T-helper 1 cell treated with Interleukin-12 subunit alpha and Interleukin-12 subunit beta and Interleukin-4 antibody, amounts not matched to agents 30 μg/mL and 1 μg/mL, for 36 hours (primary cell): ENCODE measurements around the gene MTHFD1L.
"Not testable (repeated sequence)": the region's sequence is repeated elsewhere in the genome, so short reads cannot be mapped to it uniquely, and the experiment has no call there.

Experiments
- H3K27ac Mint-ChIP-seq: one replicate; pipeline ENCODE4 v1.8.0; 2021; ENCODE audit warnings: mild to moderate bottlenecking, mixed read lengths
- H3K27me3 Mint-ChIP-seq: one replicate; pipeline ENCODE4 v1.8.0; 2021; ENCODE audit warnings: low read depth, mixed read lengths
- H3K36me3 Mint-ChIP-seq: one replicate; pipeline ENCODE4 v1.8.0; 2021; ENCODE audit warnings: low read depth, mixed read lengths
- H3K4me1 Mint-ChIP-seq: one replicate; pipeline ENCODE4 v1.8.0; 2021; ENCODE audit warnings: low read depth, mixed read lengths
- H3K4me3 Mint-ChIP-seq: one replicate; pipeline ENCODE4 v1.8.0; 2021; ENCODE audit warnings: mild to moderate bottlenecking, moderate library complexity, mixed read lengths
- H3K9me3 Mint-ChIP-seq: one replicate; pipeline ENCODE4 v1.8.0; 2021; ENCODE audit warnings: mixed read lengths

Gene MTHFD1L

GRCh38 chr6:151026041-151026663 is 160.7 kb downstream of the MTHFD1L start:
- Mint-ChIP-seq H3K9me3 (no peaks in the 10 kb centered on the region), H3K4me3 (no peak overlapping the region), H3K27ac (no peak overlapping the region), H3K27me3 (no peaks in the 10 kb centered on the region), H3K36me3 (peaks cover 20% of the 10 kb centered on the region), H3K4me1 (peaks cover 3% of the 10 kb centered on the region)

GRCh38 chr6:151027295-151027747 is 161.8 kb downstream of the MTHFD1L start:
- no peak overlapping the region for H3K4me3 Mint-ChIP-seq
- peaks cover 26% of the 10 kb centered on the region for H3K36me3 Mint-ChIP-seq
- H3K4me1 Mint-ChIP-seq, result peaks cover 3% of the 10 kb centered on the region
- no peak overlapping the region for H3K27ac Mint-ChIP-seq
- no peaks in the 10 kb centered on the region for H3K27me3 Mint-ChIP-seq
- no peaks in the 10 kb centered on the region for H3K9me3 Mint-ChIP-seq

- Mint-ChIP-seq H3K9me3 (no peaks in the 10 kb centered on the region), H3K4me3 (no peak overlapping the region), H3K27ac (no peak overlapping the region), H3K27me3 (no peaks in the 10 kb centered on the region), H3K36me3 (peaks cover 28% of the 10 kb centered on the region), H3K4me1 (peaks cover 3% of the 10 kb centered on the region)
Observed at GRCh38 chr6:151027936-151028838, 162.7 kb downstream of the MTHFD1L start.

- H3K9me3 Mint-ChIP-seq, result no peaks in the 10 kb centered on the region
- H3K4me1 Mint-ChIP-seq, result peaks cover 3% of the 10 kb centered on the region
- no peak overlapping the region for H3K27ac Mint-ChIP-seq
- H3K27me3 Mint-ChIP-seq, result no peaks in the 10 kb centered on the region
- no peak overlapping the region for H3K4me3 Mint-ChIP-seq
- peaks cover 32% of the 10 kb centered on the region for H3K36me3 Mint-ChIP-seq
Observed at GRCh38 chr6:151029970-151030369, 164.5 kb downstream of the MTHFD1L start.

GRCh38 chr6:151032034-151032433 is 166.5 kb downstream of the MTHFD1L start:
- H3K4me3 Mint-ChIP-seq, result no peak overlapping the region

GRCh38 chr6:151034825-151035781 is 169.6 kb downstream of the MTHFD1L start:
- H3K27me3 Mint-ChIP-seq, result no peaks in the 10 kb centered on the region
- H3K27ac Mint-ChIP-seq, result no peak overlapping the region
- no peak overlapping the region for H3K4me3 Mint-ChIP-seq
- peaks cover 9% of the 10 kb centered on the region for H3K4me1 Mint-ChIP-seq
- H3K36me3 Mint-ChIP-seq, result peaks cover 40% of the 10 kb centered on the region
- H3K9me3 Mint-ChIP-seq, result no peaks in the 10 kb centered on the region

More at GRCh38 chr6:151032034-151032433, 166.5 kb downstream of the MTHFD1L start:
- no peak overlapping the region for H3K27ac Mint-ChIP-seq
- no peaks in the 10 kb centered on the region for H3K9me3 Mint-ChIP-seq
- H3K4me1 Mint-ChIP-seq, result peaks cover 7% of the 10 kb centered on the region
- H3K36me3 Mint-ChIP-seq, result peaks cover 37% of the 10 kb centered on the region
- no peaks in the 10 kb centered on the region for H3K27me3 Mint-ChIP-seq

DNA sequence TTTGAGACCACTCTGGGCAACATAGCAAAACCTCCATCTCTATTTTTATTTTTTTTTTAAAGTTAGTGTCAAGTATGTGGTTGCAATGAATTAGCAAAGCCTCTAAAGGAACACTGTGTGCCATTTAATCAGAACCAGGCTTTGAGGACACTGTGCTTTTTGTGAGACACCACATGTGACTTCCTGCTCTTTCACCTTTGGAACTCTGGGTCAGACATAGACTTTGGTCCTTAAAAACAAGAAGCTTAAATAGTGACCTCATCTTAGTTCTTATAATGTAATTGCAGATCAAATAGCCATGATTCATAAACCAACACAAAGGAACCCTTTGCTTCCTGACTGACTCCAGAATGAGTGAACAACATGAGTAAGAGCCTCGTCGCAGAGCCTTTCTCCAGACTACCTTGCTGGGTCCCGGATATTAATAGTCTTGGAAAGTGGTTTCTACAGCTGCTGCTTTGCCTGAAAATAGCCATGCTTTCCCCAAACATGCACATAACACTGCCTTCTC is 170.8 kb downstream of the MTHFD1L start:
- not testable (repeated sequence) for H3K27ac Mint-ChIP-seq, H3K4me3 Mint-ChIP-seq, H3K27me3 Mint-ChIP-seq, H3K4me1 Mint-ChIP-seq, H3K9me3 Mint-ChIP-seq
- peaks cover 40% of the 10 kb centered on the region for H3K36me3 Mint-ChIP-seq

- Mint-ChIP-seq H3K27me3 (no peaks in the 10 kb centered on the region), H3K9me3 (no peaks in the 10 kb centered on the region), H3K4me3 (no peak overlapping the region), H3K27ac (no peak overlapping the region), H3K36me3 (peaks cover 36% of the 10 kb centered on the region), H3K4me1 (peaks cover 9% of the 10 kb centered on the region)
Observed at GRCh38 chr6:151036869-151037680, 171.6 kb downstream of the MTHFD1L start.

DNA sequence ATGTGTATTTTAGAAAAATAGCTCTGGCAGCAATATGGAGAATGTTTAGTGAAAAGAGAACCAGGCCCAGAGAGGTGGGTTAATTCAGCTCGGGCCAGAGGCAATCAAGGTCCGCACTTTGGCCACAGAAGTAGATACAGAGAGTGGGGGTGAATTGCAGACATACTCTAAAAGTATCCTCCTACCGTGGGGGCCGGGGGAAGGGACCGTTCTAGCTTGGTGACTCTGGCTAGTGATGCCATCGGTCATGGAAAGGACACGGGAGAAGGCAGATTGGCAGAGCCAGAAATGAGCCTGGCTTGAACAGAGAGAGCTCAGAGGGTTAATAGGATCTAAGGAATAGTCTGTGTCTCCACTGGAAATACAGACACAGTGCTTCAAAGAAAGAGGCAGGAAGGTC is 173.1 kb downstream of the MTHFD1L start:
- Mint-ChIP-seq H3K4me1 (peaks cover 9% of the 10 kb centered on the region), H3K27ac (no peak overlapping the region), H3K9me3 (no peaks in the 10 kb centered on the region), H3K4me3 (no peak overlapping the region), H3K27me3 (no peaks in the 10 kb centered on the region), H3K36me3 (peaks cover 32% of the 10 kb centered on the region)

- H3K27ac Mint-ChIP-seq, H3K4me1 Mint-ChIP-seq, H3K27me3 Mint-ChIP-seq, H3K4me3 Mint-ChIP-seq: not testable (repeated sequence)
- H3K9me3 Mint-ChIP-seq, result peaks cover 10% of the 10 kb centered on the region
- peaks cover 36% of the 10 kb centered on the region for H3K36me3 Mint-ChIP-seq
Observed at GRCh38 chr6:151040888-151041521, 175.5 kb downstream of the MTHFD1L start.

GRCh38 chr6:151041686-151042085 is 176.2 kb downstream of the MTHFD1L start:
- Mint-ChIP-seq H3K27me3 (no peaks in the 10 kb centered on the region), H3K4me3 (no peak overlapping the region), H3K9me3 (peaks cover 14% of the 10 kb centered on the region), H3K27ac (no peak overlapping the region), H3K4me1 (peaks cover 8% of the 10 kb centered on the region), H3K36me3 (peaks cover 36% of the 10 kb centered on the region)

DNA sequence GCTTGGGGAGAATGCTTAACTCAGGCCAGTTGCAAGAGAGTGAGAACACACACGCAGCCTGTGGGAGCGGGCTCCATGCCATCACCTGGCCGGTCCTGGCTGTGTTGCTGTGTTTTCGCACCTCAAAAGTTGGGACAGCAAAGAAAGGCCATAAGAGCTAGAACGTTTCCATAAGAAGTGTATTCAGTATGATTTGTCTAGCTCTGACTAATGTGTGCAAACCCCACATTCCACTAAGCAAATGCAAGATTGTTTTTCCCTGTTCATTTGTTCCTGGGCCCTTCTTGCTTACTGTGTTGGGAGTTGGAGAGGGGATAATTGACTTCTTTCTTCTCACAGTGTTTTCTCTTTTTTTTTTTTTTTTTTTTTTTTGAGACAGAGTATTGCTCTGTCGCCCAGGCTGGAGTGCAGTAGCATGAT is 177.4 kb downstream of the MTHFD1L start:
- Mint-ChIP-seq H3K36me3 (peaks cover 36% of the 10 kb centered on the region), H3K9me3 (peaks cover 24% of the 10 kb centered on the region)
- H3K4me1 Mint-ChIP-seq, H3K27ac Mint-ChIP-seq, H3K4me3 Mint-ChIP-seq, H3K27me3 Mint-ChIP-seq: not testable (repeated sequence)

DNA sequence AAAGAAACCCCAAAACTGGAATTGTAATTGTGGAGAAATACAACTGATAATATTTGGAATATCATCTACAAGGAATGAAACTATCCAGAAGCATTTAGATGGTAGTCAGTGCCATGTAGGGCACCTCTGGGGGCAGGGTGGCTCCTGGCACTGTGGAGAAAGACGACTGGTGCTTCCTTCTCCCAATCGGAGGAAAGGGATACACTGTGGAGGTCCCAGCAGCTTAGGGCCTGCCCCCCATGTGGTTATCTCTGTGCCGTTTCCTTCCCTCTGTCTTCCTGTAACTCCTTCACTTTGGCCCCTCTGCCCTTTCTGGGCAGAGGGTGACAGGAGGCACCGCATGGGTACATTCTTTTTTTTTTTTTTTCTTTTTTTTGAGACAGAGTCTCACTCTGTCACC is 178.4 kb downstream of the MTHFD1L start:
- Mint-ChIP-seq H3K9me3 (peaks cover 29% of the 10 kb centered on the region), H3K27me3 (no peaks in the 10 kb centered on the region), H3K27ac (no peak overlapping the region), H3K4me3 (no peak overlapping the region), H3K36me3 (peaks cover 35% of the 10 kb centered on the region), H3K4me1 (peaks cover 3% of the 10 kb centered on the region)
